Transverse colon (tissue), 3 donors: ENCODE measurements around the gene MANF.

Source experiments
- CTCF ChIP-seq, 5 experiments: fragments of 200-600 bp in 3 of 5; fragments of 450-650 bp in 2 of 5; sonication (generic) in 3 of 5; IDR thresholded peaks; 1 replicate in 2 of 5; 2 replicates in 3 of 5; pipeline ENCODE4 v1.5.1; 2016 to 2017; ENCODE audit warnings: antibody characterized with exemption in 5 of 5, inconsistent platforms in 3 of 5, mild to moderate bottlenecking in 2 of 5, moderate library complexity in 1 of 5
- EP300 ChIP-seq: sonication (generic); formaldehyde crosslinking; IDR thresholded peaks from one replicate; pipeline ENCODE4 v1.6.1; 2017; ENCODE audit warnings: antibody characterized with exemption, low read depth
- POLR2A ChIP-seq: fragments of 450-650 bp; IDR thresholded peaks from one replicate; pipeline ENCODE4 v1.6.1; 2016; ENCODE audit warnings: antibody characterized with exemption, mild to moderate bottlenecking, moderate library complexity

GRCh38 chr3:51401735-51402134 is 16.6 kb downstream of the MANF start:
- TF ChIP-seq CTCF (IDR thresholded peaks at IDR 0.05) (no peak), EP300 (no peak), POLR2A (no peak)
